ENCODE measurements around the gene THBD.

- TF ChIP-seq POLR2A (IDR thresholded peaks at IDR 0.05; ENCODE audit: low read length), result no peak
- no peak for TF ChIP-seq GATA1 (IDR thresholded peaks at IDR 0.05; ENCODE audit: low read depth, low read length)
Measured at GRCh38 chr20:23096986-23097520, 47.6 kb upstream of the THBD start.
